ENCODE results near the gene GATA2. TPM values are rescaled to one million over a fixed set of nuclear protein-coding genes. Genes with fewer than 3 reads are reported as not detected.

Gene GATA2
- total RNA-seq, 1 experiment from 2014 or later, result 74.6 TPM

DNA sequence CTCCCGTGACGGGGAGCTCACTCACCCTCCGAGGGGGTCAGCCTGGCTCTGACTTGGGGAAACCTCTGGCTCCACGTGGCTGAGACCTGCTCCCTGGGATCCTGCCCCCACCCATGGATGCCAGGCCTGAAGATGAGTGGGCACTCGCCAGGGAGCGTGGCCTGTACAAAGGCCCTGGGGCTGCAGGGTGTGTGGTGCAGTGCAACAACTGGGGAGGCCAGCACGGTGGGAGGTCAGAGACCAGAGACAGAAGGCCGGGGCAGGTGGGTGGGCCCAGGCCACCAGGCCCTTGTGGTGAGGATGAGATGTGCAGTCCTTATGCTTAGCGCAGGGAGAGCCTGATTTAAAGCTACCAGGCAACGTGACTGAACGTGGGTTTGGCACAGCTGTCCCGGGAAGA lies 31.3 kb downstream of the GATA2 start:
- CTCF ChIA-PET, result no interaction called here
- Histone ChIP-seq H3K36me3 (ENCODE audit: control insufficient read depth, insufficient read depth, low read length) (no peaks in the 10 kb centered on the region), H3K4me3 (ENCODE audit: low read depth in 2 of 2, low read length in 2 of 2) (no peak overlapping the region), H3K27ac (ENCODE audit: low read length) (no peak overlapping the region), H3K4me1 (ENCODE audit: control insufficient read depth, insufficient read depth, low read length) (no peaks in the 10 kb centered on the region), H3K9me3 (ENCODE audit: control insufficient read depth, insufficient read depth, low read depth, low read length) (no peaks in the 10 kb centered on the region), H3K27me3 (ENCODE audit: control insufficient read depth, insufficient read depth, low read length) (peaks cover 5% of the 10 kb centered on the region; the same call in 1 of the 2 replicates)
- no TSS peak for BruUV-seq (replicated peaks)
- ATAC-seq, result no peak
- POLR2A ChIA-PET, result no interaction called here
- in situ Hi-C loops (cut with HindIII; ENCODE audit: low pct_unique_long_range_greater_than_20kb, low sequenced_read_pairs), result no loop called here
- intact Hi-C loops (cut with micrococcal nuclease; ENCODE audit: unreplicated experiment), result no loop called here
- no peak for TF ChIP-seq TCF7L2 (IDR thresholded peaks at IDR 0.05; ENCODE audit: low read depth, low read length)
- TF ChIP-seq, protein P1, sequence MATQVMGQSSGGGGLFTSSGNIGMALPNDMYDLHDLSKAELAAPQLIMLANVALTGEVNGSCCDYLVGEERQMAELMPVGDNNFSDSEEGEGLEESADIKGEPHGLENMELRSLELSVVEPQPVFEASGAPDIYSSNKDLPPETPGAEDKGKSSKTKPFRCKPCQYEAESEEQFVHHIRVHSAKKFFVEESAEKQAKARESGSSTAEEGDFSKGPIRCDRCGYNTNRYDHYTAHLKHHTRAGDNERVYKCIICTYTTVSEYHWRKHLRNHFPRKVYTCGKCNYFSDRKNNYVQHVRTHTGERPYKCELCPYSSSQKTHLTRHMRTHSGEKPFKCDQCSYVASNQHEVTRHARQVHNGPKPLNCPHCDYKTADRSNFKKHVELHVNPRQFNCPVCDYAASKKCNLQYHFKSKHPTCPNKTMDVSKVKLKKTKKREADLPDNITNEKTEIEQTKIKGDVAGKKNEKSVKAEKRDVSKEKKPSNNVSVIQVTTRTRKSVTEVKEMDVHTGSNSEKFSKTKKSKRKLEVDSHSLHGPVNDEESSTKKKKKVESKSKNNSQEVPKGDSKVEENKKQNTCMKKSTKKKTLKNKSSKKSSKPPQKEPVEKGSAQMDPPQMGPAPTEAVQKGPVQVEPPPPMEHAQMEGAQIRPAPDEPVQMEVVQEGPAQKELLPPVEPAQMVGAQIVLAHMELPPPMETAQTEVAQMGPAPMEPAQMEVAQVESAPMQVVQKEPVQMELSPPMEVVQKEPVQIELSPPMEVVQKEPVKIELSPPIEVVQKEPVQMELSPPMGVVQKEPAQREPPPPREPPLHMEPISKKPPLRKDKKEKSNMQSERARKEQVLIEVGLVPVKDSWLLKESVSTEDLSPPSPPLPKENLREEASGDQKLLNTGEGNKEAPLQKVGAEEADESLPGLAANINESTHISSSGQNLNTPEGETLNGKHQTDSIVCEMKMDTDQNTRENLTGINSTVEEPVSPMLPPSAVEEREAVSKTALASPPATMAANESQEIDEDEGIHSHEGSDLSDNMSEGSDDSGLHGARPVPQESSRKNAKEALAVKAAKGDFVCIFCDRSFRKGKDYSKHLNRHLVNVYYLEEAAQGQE (IDR thresholded peaks at IDR 0.05; ENCODE audit: insufficient read depth in 1 of 2, low read depth in 2 of 2, low read length in 1 of 2), result no peak
- no peak for TF ChIP-seq POLR2AphosphoS5 (IDR thresholded peaks at IDR 0.05; ENCODE audit: low read depth, low read length)
- TF ChIP-seq, protein P2, sequence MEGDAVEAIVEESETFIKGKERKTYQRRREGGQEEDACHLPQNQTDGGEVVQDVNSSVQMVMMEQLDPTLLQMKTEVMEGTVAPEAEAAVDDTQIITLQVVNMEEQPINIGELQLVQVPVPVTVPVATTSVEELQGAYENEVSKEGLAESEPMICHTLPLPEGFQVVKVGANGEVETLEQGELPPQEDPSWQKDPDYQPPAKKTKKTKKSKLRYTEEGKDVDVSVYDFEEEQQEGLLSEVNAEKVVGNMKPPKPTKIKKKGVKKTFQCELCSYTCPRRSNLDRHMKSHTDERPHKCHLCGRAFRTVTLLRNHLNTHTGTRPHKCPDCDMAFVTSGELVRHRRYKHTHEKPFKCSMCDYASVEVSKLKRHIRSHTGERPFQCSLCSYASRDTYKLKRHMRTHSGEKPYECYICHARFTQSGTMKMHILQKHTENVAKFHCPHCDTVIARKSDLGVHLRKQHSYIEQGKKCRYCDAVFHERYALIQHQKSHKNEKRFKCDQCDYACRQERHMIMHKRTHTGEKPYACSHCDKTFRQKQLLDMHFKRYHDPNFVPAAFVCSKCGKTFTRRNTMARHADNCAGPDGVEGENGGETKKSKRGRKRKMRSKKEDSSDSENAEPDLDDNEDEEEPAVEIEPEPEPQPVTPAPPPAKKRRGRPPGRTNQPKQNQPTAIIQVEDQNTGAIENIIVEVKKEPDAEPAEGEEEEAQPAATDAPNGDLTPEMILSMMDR (IDR thresholded peaks at IDR 0.05), result no peak
- no peak for TF ChIP-seq SIN3A (IDR thresholded peaks at IDR 0.05; ENCODE audit: borderline replicate concordance, insufficient read depth, low read depth, low read length)
- no peak for DNase-seq (ENCODE audit: low read depth, low spot score)

DNA sequence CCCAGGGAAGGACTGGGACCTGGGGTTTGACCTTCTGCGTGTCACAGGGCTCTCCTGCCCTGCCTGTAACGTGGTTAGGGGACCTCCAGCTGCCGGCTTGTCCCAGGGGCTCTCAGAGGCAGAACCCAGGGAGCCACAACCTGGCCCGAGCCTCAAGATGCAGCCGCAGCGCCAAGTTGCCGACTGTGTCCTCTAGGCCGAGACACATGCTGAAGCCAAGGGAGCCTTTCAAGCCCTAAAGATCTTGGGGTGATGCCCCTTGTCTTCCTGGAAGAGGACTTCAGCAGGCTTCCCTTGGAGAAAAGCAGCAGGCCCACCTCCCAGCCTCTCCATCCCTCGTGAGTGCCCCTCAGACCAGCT lies 33.6 kb downstream of the GATA2 start:
- H3K4me1 ChIP-seq (ENCODE audit: control insufficient read depth, insufficient read depth, low read length), result no peaks in the 10 kb centered on the region
- no peaks in the 10 kb centered on the region; the same call in 1 of the 2 replicates for H3K27me3 ChIP-seq (ENCODE audit: control insufficient read depth, insufficient read depth, low read length)
- in situ Hi-C loops (cut with HindIII; ENCODE audit: low pct_unique_long_range_greater_than_20kb, low sequenced_read_pairs) (no loop called here), intact Hi-C loops (cut with micrococcal nuclease; ENCODE audit: unreplicated experiment) (no loop called here)
- H3K27ac ChIP-seq (ENCODE audit: low read length), result no peak overlapping the region
- H3K9me3 ChIP-seq (ENCODE audit: control insufficient read depth, insufficient read depth, low read depth, low read length), result no peaks in the 10 kb centered on the region
- H3K36me3 ChIP-seq (ENCODE audit: control insufficient read depth, insufficient read depth, low read length), result no peaks in the 10 kb centered on the region
- DNase-seq (ENCODE audit: low read depth, low spot score), result no peak
- H3K4me3 ChIP-seq (ENCODE audit: low read depth in 2 of 2, low read length in 2 of 2), result no peak overlapping the region
- ATAC-seq, result no peak
- POLR2A ChIA-PET, result no interaction called here
- TF ChIP-seq, protein P1 (IDR thresholded peaks at IDR 0.05; ENCODE audit: insufficient read depth in 1 of 2, low read depth in 2 of 2, low read length in 1 of 2), result no peak
- TF ChIP-seq SIN3A (IDR thresholded peaks at IDR 0.05; ENCODE audit: borderline replicate concordance, insufficient read depth, low read depth, low read length) (no peak), TCF7L2 (IDR thresholded peaks at IDR 0.05; ENCODE audit: low read depth, low read length) (no peak), POLR2AphosphoS5 (IDR thresholded peaks at IDR 0.05; ENCODE audit: low read depth, low read length) (no peak)
- TF ChIP-seq, protein P2 (IDR thresholded peaks at IDR 0.05), result no peak
- CTCF ChIA-PET, result interaction anchor here (1.4 kb wide), 1 partner anchor 17 kb away, joined by 3 read pairs; no protein-coding TSS in a partner anchor
- BruUV-seq (replicated peaks), result no TSS peak

Data from Panc1 (cell line).